Kidney (tissue), 14 donors: ENCODE measurements around the gene NDFIP1. TPM values are rescaled to one million over a fixed set of nuclear protein-coding genes. Genes with fewer than 3 reads are reported as not detected.

Source experiments
- DNase-seq, 5 donors: peaks; one replicate each; pipeline ENCODE4 v3.0.0-alpha.2; 2013 to 2020
- FAIRE-seq: peaks from 2 replicates; lab custom pipeline; 2012; peaks lifted over from hg19 to GRCh38; lab: Jason Lieb, UNC
- H3K27ac ChIP-seq, 2 donors: one replicate each; pipeline ENCODE4 v1.7.0; 2013; ENCODE audit warnings: low read depth in 2 of 2, low read length in 2 of 2, inconsistent platforms in 1 of 2
- H3K27me3 ChIP-seq: one replicate; pipeline ENCODE4 v1.7.1; 2013; ENCODE audit warnings: low read length, inconsistent platforms; ENCODE audit not compliant: control insufficient read depth, insufficient read depth
- H3K36me3 ChIP-seq, 3 donors: one replicate each; pipeline versions ENCODE4 v1.7.0 to v1.7.1; 2013; ENCODE audit warnings: low read length in 3 of 3, control low read depth in 1 of 3, inconsistent platforms in 1 of 3; ENCODE audit not compliant: insufficient read depth in 3 of 3, control insufficient read depth in 2 of 3
- H3K4me1 ChIP-seq, 3 donors: one replicate each; pipeline versions ENCODE4 v1.7.0 to v1.7.1; 2013; ENCODE audit warnings: low read length in 3 of 3, inconsistent platforms in 1 of 3, low read depth in 1 of 3; ENCODE audit not compliant: control insufficient read depth in 2 of 3, insufficient read depth in 2 of 3
- H3K4me3 ChIP-seq, 3 donors: one replicate each; pipeline versions ENCODE4 v1.7.0 to v1.8.1; 2013; ENCODE audit warnings: low read length in 3 of 3, control low read depth in 1 of 3, inconsistent platforms in 1 of 3
- H3K9ac ChIP-seq, 3 donors: one replicate each; pipeline versions ENCODE4 v1.7.0 to v1.7.1; 2013; ENCODE audit warnings: low read length in 3 of 3, control low read depth in 1 of 3, inconsistent platforms in 1 of 3
- H3K9me3 ChIP-seq, 3 donors: one replicate each; pipeline versions ENCODE4 v1.7.0 to v1.7.1; 2013; ENCODE audit warnings: low read length in 3 of 3, control low read depth in 1 of 3, inconsistent platforms in 1 of 3; ENCODE audit not compliant: control insufficient read depth in 2 of 3, insufficient read depth in 1 of 3
- intact Hi-C: fragments of 100-400 bp; cut with DNase I; formaldehyde crosslinking; loops from one replicate; pipeline ENCODE4 v1.11.1; 2022
- polyA plus RNA-seq: library from polyadenylated mRNA; stranded (reverse); fragments of 350-450 nt; fragmentation: Illumina TruSeq; extraction: RNeasy Lipid Tissue Mini Kit (QIAGEN cat#74804); gene quantifications from one replicate; pipeline ENCODE4 v1.2.3, GENCODE V29; 2014; ENCODE audit warnings: low read depth, low replicate concordance; ENCODE audit not compliant: insufficient read depth
- total RNA-seq: library from RNA; stranded (reverse); fragmentation: NEBNext Ultra II Directional; extraction: Animal tissue kit (Norgen Biotek cat#: 25700); gene quantifications from one replicate; pipeline ENCODE4 v1.2.1, GENCODE V29; 2021
- TF ChIP-seq, protein P1 (sequence below): IDR thresholded peaks from 3 replicates; pipeline ENCODE4 v1.5.1; 2012; ENCODE audit warnings: mild to moderate bottlenecking, moderate library complexity, borderline replicate concordance; ENCODE audit not compliant: insufficient read depth; ENCODE audit errors: extremely low read depth
- donor health status: control.
- donor health status: control.
- donor health status: control.
- donor health status: control.
- donor health status: control.
- donor health status: DM: yes; HTN: yes; CAD: no.
- donor health status: Normal renal cell carcinoma (clear cell type).

The NDFIP1 gene
- total and polyA plus RNA-seq, 2 donors from 2014 or later = 92.8 to 107 TPM

DNA sequence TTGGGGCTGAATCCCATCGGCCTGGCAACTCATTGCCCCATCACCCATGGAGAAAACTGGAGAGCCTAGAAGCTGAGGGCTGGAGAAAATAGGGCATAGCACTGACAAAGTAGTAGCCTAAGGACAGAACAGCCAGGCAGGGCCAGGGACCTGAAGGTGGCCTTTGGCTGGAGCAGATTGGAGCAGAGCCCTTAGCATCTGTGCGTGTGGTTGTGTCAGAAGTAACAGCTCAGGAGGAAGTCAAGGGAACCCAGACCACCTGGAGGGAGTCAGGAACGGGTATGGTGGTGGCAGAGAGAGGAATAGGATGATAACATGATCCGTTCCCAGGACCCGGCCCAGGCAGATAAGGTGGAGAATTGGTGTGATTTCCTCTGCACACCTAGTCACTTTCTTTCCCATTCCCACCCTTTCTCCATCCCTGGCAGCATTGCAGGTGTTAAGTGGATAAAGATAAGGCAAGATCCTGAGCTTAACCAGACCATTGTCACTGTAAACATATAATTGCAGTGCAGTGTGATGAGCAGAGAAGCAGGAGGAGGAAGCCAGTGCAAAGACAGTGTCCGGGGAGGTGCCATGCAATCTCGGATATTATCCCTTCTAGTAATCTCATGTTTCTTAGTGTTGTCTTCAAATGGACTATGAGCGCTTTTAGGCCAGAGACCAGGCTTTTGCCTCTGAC lies 67.0 kb downstream of the NDFIP1 start:
- no peak for FAIRE-seq
- Histone ChIP-seq H3K27ac (no peak overlapping the region), H3K36me3 (no peaks in the 10 kb centered on the region), H3K4me3 (no peak overlapping the region), H3K4me1 (no peaks in the 10 kb centered on the region), H3K27me3 (no peaks in the 10 kb centered on the region), H3K9ac (no peak overlapping the region), H3K9me3 (no peaks in the 10 kb centered on the region)
- intact Hi-C loops = no loop called here
- DNase-seq = no peak
- TF ChIP-seq, protein P1, sequence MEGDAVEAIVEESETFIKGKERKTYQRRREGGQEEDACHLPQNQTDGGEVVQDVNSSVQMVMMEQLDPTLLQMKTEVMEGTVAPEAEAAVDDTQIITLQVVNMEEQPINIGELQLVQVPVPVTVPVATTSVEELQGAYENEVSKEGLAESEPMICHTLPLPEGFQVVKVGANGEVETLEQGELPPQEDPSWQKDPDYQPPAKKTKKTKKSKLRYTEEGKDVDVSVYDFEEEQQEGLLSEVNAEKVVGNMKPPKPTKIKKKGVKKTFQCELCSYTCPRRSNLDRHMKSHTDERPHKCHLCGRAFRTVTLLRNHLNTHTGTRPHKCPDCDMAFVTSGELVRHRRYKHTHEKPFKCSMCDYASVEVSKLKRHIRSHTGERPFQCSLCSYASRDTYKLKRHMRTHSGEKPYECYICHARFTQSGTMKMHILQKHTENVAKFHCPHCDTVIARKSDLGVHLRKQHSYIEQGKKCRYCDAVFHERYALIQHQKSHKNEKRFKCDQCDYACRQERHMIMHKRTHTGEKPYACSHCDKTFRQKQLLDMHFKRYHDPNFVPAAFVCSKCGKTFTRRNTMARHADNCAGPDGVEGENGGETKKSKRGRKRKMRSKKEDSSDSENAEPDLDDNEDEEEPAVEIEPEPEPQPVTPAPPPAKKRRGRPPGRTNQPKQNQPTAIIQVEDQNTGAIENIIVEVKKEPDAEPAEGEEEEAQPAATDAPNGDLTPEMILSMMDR = no peak

GRCh38 chr5:142176255-142176654 lies 67.7 kb downstream of the NDFIP1 start:
- Histone ChIP-seq H3K27ac (no peak overlapping the region), H3K4me1 (no peaks in the 10 kb centered on the region), H3K9me3 (no peaks in the 10 kb centered on the region), H3K36me3 (no peaks in the 10 kb centered on the region), H3K9ac (no peak overlapping the region), H3K4me3 (no peak overlapping the region), H3K27me3 (no peaks in the 10 kb centered on the region)
- FAIRE-seq (no peak), DNase-seq (no peak)
- TF ChIP-seq, protein P1 = no peak
- intact Hi-C loops = no loop called here

- TF ChIP-seq, protein P1 = no peak
- H3K9ac ChIP-seq = no peak overlapping the region
- no peaks in the 10 kb centered on the region for H3K9me3 ChIP-seq
- H3K27ac ChIP-seq = no peak overlapping the region
- no peak overlapping the region for H3K4me3 ChIP-seq
- FAIRE-seq = no peak
- no peaks in the 10 kb centered on the region for H3K27me3 ChIP-seq
- no peaks in the 10 kb centered on the region for H3K4me1 ChIP-seq
- intact Hi-C loops = no loop called here
- no peak for DNase-seq
- H3K36me3 ChIP-seq = no peaks in the 10 kb centered on the region
Measured at GRCh38 chr5:142178651-142179050, 70.1 kb downstream of the NDFIP1 start.
